ENCODE measurements around the gene GNG7. TPM values are rescaled to one million over a fixed set of nuclear protein-coding genes. Genes with fewer than 3 reads are reported as not detected.

The GNG7 gene
- total RNA-seq, 2 donors from 2014 or later, result 12.3 to 12.4 TPM

- H3K9me3 Mint-ChIP-seq, result peaks cover 12% of the 10 kb centered on the region
- H3K27me3 Mint-ChIP-seq (ENCODE audit: insufficient read depth), result peaks cover 10% of the 10 kb centered on the region
- H3K27ac Mint-ChIP-seq, result peak overlapping the region; percentile 26
- no peak overlapping the region for H3K9ac ChIP-seq (ENCODE audit: extremely low read depth, low read length, poor library complexity, severe bottlenecking)
- no peaks in the 10 kb centered on the region for H3K36me3 ChIP-seq (ENCODE audit: control insufficient read depth, insufficient read depth, low read length)
- DNase-seq, result no peak
- peaks cover 7% of the 10 kb centered on the region for H3K4me1 Mint-ChIP-seq
- H3K27me3 ChIP-seq (ENCODE audit: control insufficient read depth, insufficient read depth, low read length, poor library complexity, severe bottlenecking), result no peaks in the 10 kb centered on the region
- H3K9me3 ChIP-seq (ENCODE audit: control insufficient read depth, low read length), result no peaks in the 10 kb centered on the region
- H3K4me3 Mint-ChIP-seq, result no peak overlapping the region
- H3K4me1 ChIP-seq (ENCODE audit: control insufficient read depth, insufficient read depth, low read length), result no peaks in the 10 kb centered on the region
- no peak overlapping the region for H3K27ac ChIP-seq (ENCODE audit: low read depth, low read length)
- H3K4me3 ChIP-seq (ENCODE audit: low read length), result no peak overlapping the region
- WGBS, 2 experiments (ENCODE audit: insufficient coverage in 1 of 2, insufficient read length in 1 of 2), result 84 to 90% methylated on average over 10 to 18 of the region's 18 CpGs
- peaks cover 2% of the 10 kb centered on the region for H3K36me3 Mint-ChIP-seq (ENCODE audit: low read depth)
- no peak for TF ChIP-seq CTCF (conservative IDR thresholded peaks at IDR 0.05)
Measured at GRCh38 chr19:2612619-2613249, 89.8 kb downstream of the GNG7 start.

- H3K27ac ChIP-seq (ENCODE audit: low read depth, low read length), result no peak overlapping the region
- Mint-ChIP-seq H3K27ac (peak overlapping the region; percentile 76), H3K27me3 (ENCODE audit: insufficient read depth) (peaks cover 10% of the 10 kb centered on the region), H3K4me3 (peak overlapping the region; percentile 28), H3K4me1 (peaks cover 8% of the 10 kb centered on the region), H3K36me3 (ENCODE audit: low read depth) (peaks cover 2% of the 10 kb centered on the region), H3K9me3 (peaks cover 12% of the 10 kb centered on the region)
- 84 to 88% methylated on average over 25 to 31 of the region's 34 CpGs for WGBS, 2 experiments (ENCODE audit: insufficient coverage in 1 of 2, insufficient read length in 1 of 2)
- no peaks in the 10 kb centered on the region for H3K4me1 ChIP-seq (ENCODE audit: control insufficient read depth, insufficient read depth, low read length)
- no peak for DNase-seq
- no peak overlapping the region for H3K4me3 ChIP-seq (ENCODE audit: low read length)
- no peak overlapping the region for H3K9ac ChIP-seq (ENCODE audit: extremely low read depth, low read length, poor library complexity, severe bottlenecking)
- no peaks in the 10 kb centered on the region for H3K36me3 ChIP-seq (ENCODE audit: control insufficient read depth, insufficient read depth, low read length)
- no peaks in the 10 kb centered on the region for H3K9me3 ChIP-seq (ENCODE audit: control insufficient read depth, low read length)
- no peaks in the 10 kb centered on the region for H3K27me3 ChIP-seq (ENCODE audit: control insufficient read depth, insufficient read depth, low read length, poor library complexity, severe bottlenecking)
- TF ChIP-seq CTCF (conservative IDR thresholded peaks at IDR 0.05), result no peak
Measured at GRCh38 chr19:2611483-2612464, 90.7 kb downstream of the GNG7 start.

- 23 to 28% methylated on average over 24 to 46 of the region's 46 CpGs for WGBS, 2 experiments (ENCODE audit: insufficient coverage in 1 of 2, insufficient read length in 1 of 2)
- H3K4me1 ChIP-seq (ENCODE audit: control insufficient read depth, insufficient read depth, low read length), result no peaks in the 10 kb centered on the region
- DNase-seq, result peak; percentile 98
- H3K4me1 Mint-ChIP-seq, result peaks cover 8% of the 10 kb centered on the region
- peak overlapping the region; percentile 76 for H3K27ac Mint-ChIP-seq
- H3K4me3 Mint-ChIP-seq, result peak overlapping the region; percentile 28
- no peaks in the 10 kb centered on the region for H3K36me3 ChIP-seq (ENCODE audit: control insufficient read depth, insufficient read depth, low read length)
- TF ChIP-seq CTCF (conservative IDR thresholded peaks at IDR 0.05), result peak; percentile 99
- H3K9me3 Mint-ChIP-seq, result peaks cover 12% of the 10 kb centered on the region
- H3K27me3 ChIP-seq (ENCODE audit: control insufficient read depth, insufficient read depth, low read length, poor library complexity, severe bottlenecking), result no peaks in the 10 kb centered on the region
- H3K27ac ChIP-seq (ENCODE audit: low read depth, low read length), result no peak overlapping the region
- H3K9me3 ChIP-seq (ENCODE audit: control insufficient read depth, low read length), result no peaks in the 10 kb centered on the region
- no peak overlapping the region for H3K9ac ChIP-seq (ENCODE audit: extremely low read depth, low read length, poor library complexity, severe bottlenecking)
- H3K27me3 Mint-ChIP-seq (ENCODE audit: insufficient read depth), result peaks cover 10% of the 10 kb centered on the region
- H3K36me3 Mint-ChIP-seq (ENCODE audit: low read depth), result peaks cover 3% of the 10 kb centered on the region
- H3K4me3 ChIP-seq (ENCODE audit: low read length), result no peak overlapping the region
Measured at GRCh38 chr19:2610637-2611482, 91.6 kb downstream of the GNG7 start.
